ACC112 (cell line): ENCODE measurements around the gene MRTFB.
A peak's percentile ranks its signal among the peaks of the same experiment; 100 is the strongest.

Source experiments
- H2AFZ ChIP-seq: fragments of 200-600 bp; sonication (generic); one replicate; pipeline ENCODE4 v1.6.0; 2017; ENCODE audit warnings: antibody characterized with exemption, low read length; ENCODE audit not compliant: unreplicated experiment
- H3K27ac ChIP-seq: fragments of 200-600 bp; sonication (generic); 2 replicates; pipeline ENCODE4 v1.5.1; 2014; ENCODE audit warnings: low read depth, mild to moderate bottlenecking, antibody characterized with exemption, low read length, moderate library complexity
- H3K27me3 ChIP-seq: fragments of 200-600 bp; sonication (generic); 2 replicates; pipeline ENCODE4 v1.6.1; 2014; ENCODE audit warnings: mild to moderate bottlenecking, antibody characterized with exemption, low read length, moderate library complexity, mixed read lengths; ENCODE audit not compliant: insufficient read depth
- H3K36me3 ChIP-seq: fragments of 200-600 bp; sonication (generic); 2 replicates; pipeline ENCODE4 v1.6.1; 2016; ENCODE audit warnings: mild to moderate bottlenecking, antibody characterized with exemption, low read length, moderate library complexity, mixed read lengths; ENCODE audit not compliant: insufficient read depth
- H3K4me1 ChIP-seq: fragments of 200-600 bp; sonication (generic); one replicate; pipeline ENCODE4 v1.6.1; 2016; ENCODE audit warnings: low read length, mixed read lengths; ENCODE audit not compliant: insufficient read depth, unreplicated experiment, control insufficient read depth
- H3K4me3 ChIP-seq: fragments of 200-600 bp; sonication (generic); 2 replicates; pipeline ENCODE4 v1.5.1; 2014; ENCODE audit warnings: mild to moderate bottlenecking, low read depth, low read length
- H3K79me2 ChIP-seq: fragments of 200-600 bp; sonication (generic); one replicate; pipeline ENCODE4 v1.6.0; 2016; ENCODE audit warnings: low read length; ENCODE audit not compliant: control insufficient read depth, unreplicated experiment, insufficient read depth

Gene MRTFB

GRCh38 chr16:14063618-14064581, 7.2 kb upstream of the MRTFB start:
- Histone ChIP-seq H3K27me3 (no peaks in the 10 kb centered on the region), H3K36me3 (no peaks in the 10 kb centered on the region), H3K79me2 (no peaks in the 10 kb centered on the region), H2AFZ (no peak overlapping the region), H3K4me3 (no peak overlapping the region), H3K4me1 (no peaks in the 10 kb centered on the region), H3K27ac (no peak overlapping the region)

GRCh38 chr16:14069818-14070217, 1.3 kb upstream of the MRTFB start:
- H3K27ac ChIP-seq = no peak overlapping the region

DNA sequence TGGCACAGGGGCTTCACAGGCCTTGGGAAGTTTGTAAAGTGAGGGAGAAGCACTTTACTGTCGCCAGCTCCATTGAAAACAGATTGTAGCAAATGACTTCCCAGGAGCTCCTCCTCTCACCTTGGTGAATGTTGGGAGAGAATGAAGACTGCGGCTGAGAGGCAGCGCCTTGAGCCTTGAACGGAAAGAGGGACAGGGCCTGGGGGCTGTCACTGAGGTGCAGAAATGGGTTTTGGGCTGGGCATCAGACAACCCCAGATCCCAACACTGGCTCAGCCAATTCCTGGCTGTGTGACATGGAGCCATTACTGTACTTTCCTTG, 603 bp upstream of the MRTFB start:
- H3K4me3 ChIP-seq = peak overlapping the region; percentile 94
- no peak overlapping the region for H3K27ac ChIP-seq
- peak overlapping the region; percentile 97 for H2AFZ ChIP-seq
- H3K4me1 ChIP-seq = peaks cover 7% of the 10 kb centered on the region
- H3K27me3 ChIP-seq = no peaks in the 10 kb centered on the region
- H3K36me3 ChIP-seq = no peaks in the 10 kb centered on the region
- H3K79me2 ChIP-seq = peaks cover 20% of the 10 kb centered on the region

More at GRCh38 chr16:14069818-14070217, 1.3 kb upstream of the MRTFB start:
- peaks cover 16% of the 10 kb centered on the region for H3K79me2 ChIP-seq
- peaks cover 7% of the 10 kb centered on the region for H3K4me1 ChIP-seq
- no peaks in the 10 kb centered on the region for H3K36me3 ChIP-seq
- H3K27me3 ChIP-seq = no peaks in the 10 kb centered on the region
- H3K4me3 ChIP-seq = no peak overlapping the region
- no peak overlapping the region for H2AFZ ChIP-seq

GRCh38 chr16:14071576-14072271, 605 bp downstream of the MRTFB start:
- no peaks in the 10 kb centered on the region for H3K27me3 ChIP-seq
- peaks cover 7% of the 10 kb centered on the region for H3K4me1 ChIP-seq
- peak overlapping the region; percentile 30; the same call in 1 of the 2 replicates for H3K27ac ChIP-seq
- peak overlapping the region; percentile 97 for H2AFZ ChIP-seq
- H3K79me2 ChIP-seq = peaks cover 20% of the 10 kb centered on the region
- no peaks in the 10 kb centered on the region for H3K36me3 ChIP-seq
- H3K4me3 ChIP-seq = peak overlapping the region; percentile 94

DNA sequence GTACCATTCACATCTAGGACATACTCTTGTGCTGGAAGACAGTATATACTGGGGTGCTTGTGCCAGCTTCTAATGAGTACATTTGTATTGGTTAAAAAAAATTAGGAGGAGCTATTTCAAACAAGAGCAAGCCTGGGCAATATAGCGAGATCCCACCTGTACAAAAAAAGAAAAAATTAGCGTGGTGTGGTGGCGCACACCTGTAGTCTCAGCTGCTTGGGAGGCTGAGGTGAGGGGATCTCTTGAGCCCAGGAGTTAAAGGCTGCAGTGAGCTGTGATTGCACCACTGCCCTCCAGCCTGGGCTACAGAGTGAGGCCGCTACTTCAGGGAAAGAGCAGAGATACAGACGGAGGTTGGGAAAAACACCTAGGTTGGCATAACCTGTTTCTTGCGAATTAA, 1.2 kb downstream of the MRTFB start:
- H2AFZ ChIP-seq = peak overlapping the region; percentile 97
- no peak overlapping the region for H3K27ac ChIP-seq
- H3K4me3 ChIP-seq = peak overlapping the region; percentile 94
- no peaks in the 10 kb centered on the region for H3K27me3 ChIP-seq
- H3K79me2 ChIP-seq = peaks cover 20% of the 10 kb centered on the region
- peaks cover 7% of the 10 kb centered on the region for H3K4me1 ChIP-seq
- no peaks in the 10 kb centered on the region for H3K36me3 ChIP-seq

DNA sequence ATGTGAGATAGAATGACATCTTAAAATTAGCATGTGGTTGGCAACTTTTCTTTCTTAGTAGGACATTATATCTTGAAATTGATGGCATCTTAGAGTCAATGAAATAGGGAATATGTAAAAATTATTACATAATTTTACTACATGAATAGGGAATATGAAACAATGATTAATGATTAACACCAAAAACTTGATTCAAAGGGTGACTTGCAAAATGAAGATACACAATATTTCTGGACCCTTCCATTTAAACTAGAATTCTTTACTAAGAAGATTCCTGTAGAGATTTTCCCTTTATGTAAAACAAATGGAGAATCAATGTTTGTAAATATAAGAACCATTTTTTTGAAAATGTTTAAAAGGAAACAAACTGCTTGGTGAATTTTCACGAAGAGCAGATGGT, 3.4 kb downstream of the MRTFB start:
- H2AFZ ChIP-seq = no peak overlapping the region
- H3K36me3 ChIP-seq = no peaks in the 10 kb centered on the region
- H3K4me1 ChIP-seq = peaks cover 7% of the 10 kb centered on the region
- H3K27ac ChIP-seq = no peak overlapping the region
- no peak overlapping the region for H3K4me3 ChIP-seq
- H3K79me2 ChIP-seq = peaks cover 27% of the 10 kb centered on the region
- no peaks in the 10 kb centered on the region for H3K27me3 ChIP-seq

- H2AFZ ChIP-seq = no peak overlapping the region
- peaks cover 16% of the 10 kb centered on the region for H3K79me2 ChIP-seq
- H3K4me1 ChIP-seq = no peaks in the 10 kb centered on the region
- no peaks in the 10 kb centered on the region for H3K27me3 ChIP-seq
- H3K4me3 ChIP-seq = no peak overlapping the region
- peaks cover 8% of the 10 kb centered on the region; the same call in 1 of the 2 replicates for H3K36me3 ChIP-seq
- no peak overlapping the region for H3K27ac ChIP-seq
Measured at GRCh38 chr16:14077918-14078317, 6.8 kb downstream of the MRTFB start.

- Histone ChIP-seq H3K27ac (no peak overlapping the region), H3K4me1 (peaks cover 7% of the 10 kb centered on the region), H3K27me3 (no peaks in the 10 kb centered on the region), H3K4me3 (no peak overlapping the region), H3K79me2 (peaks cover 6% of the 10 kb centered on the region), H2AFZ (no peak overlapping the region), H3K36me3 (peaks cover 10% of the 10 kb centered on the region; the same call in 1 of the 2 replicates)
Measured at GRCh38 chr16:14086477-14086876, 15.4 kb downstream of the MRTFB start.

- Histone ChIP-seq H2AFZ (no peak overlapping the region), H3K27me3 (no peaks in the 10 kb centered on the region), H3K36me3 (peaks cover 8% of the 10 kb centered on the region; the same call in 1 of the 2 replicates), H3K4me3 (no peak overlapping the region), H3K4me1 (peaks cover 9% of the 10 kb centered on the region), H3K79me2 (peaks cover 6% of the 10 kb centered on the region), H3K27ac (no peak overlapping the region)
Measured at GRCh38 chr16:14087181-14087580, 16.1 kb downstream of the MRTFB start.

GRCh38 chr16:14087590-14088154, 16.6 kb downstream of the MRTFB start:
- no peak overlapping the region for H3K27ac ChIP-seq
- no peaks in the 10 kb centered on the region for H3K27me3 ChIP-seq
- peaks cover 6% of the 10 kb centered on the region for H3K79me2 ChIP-seq

More at GRCh38 chr16:14087590-14088154, 16.6 kb downstream of the MRTFB start:
- no peak overlapping the region for H3K4me3 ChIP-seq
- no peak overlapping the region for H2AFZ ChIP-seq
- H3K36me3 ChIP-seq = peaks cover 5% of the 10 kb centered on the region; the same call in 1 of the 2 replicates
- H3K4me1 ChIP-seq = peaks cover 13% of the 10 kb centered on the region
